Memory B cell (primary cell): ENCODE measurements around the gene GK.

Source experiments
- ATAC-seq: fragments of 150-1000 bp; cut with Tn5 transposase; 2 replicates; pipeline ENCODE4 v1.10.0; 2021; ENCODE audit warnings: low read depth, mild to moderate bottlenecking, moderate library complexity
- DNase-seq, 2 donors: peaks; one replicate each; pipeline ENCODE4 v3.0.0; 2022; ENCODE audit warnings: low spot score in 2 of 2
- H3K27ac Mint-ChIP-seq: one replicate; pipeline ENCODE4 v1.8.0; 2022; ENCODE audit warnings: mild to moderate bottlenecking, moderate library complexity, mixed read lengths
- H3K27me3 Mint-ChIP-seq: one replicate; pipeline ENCODE4 v1.8.0; 2022; ENCODE audit warnings: mixed read lengths
- H3K36me3 Mint-ChIP-seq: one replicate; pipeline ENCODE4 v1.8.0; 2022; ENCODE audit warnings: mild to moderate bottlenecking, mixed read lengths
- H3K4me1 Mint-ChIP-seq: one replicate; pipeline ENCODE4 v1.8.0; 2022; ENCODE audit warnings: mixed read lengths
- H3K4me3 Mint-ChIP-seq: one replicate; pipeline ENCODE4 v1.8.0; 2022; ENCODE audit warnings: mild to moderate bottlenecking, moderate library complexity, mixed read lengths
- H3K9me3 Mint-ChIP-seq: one replicate; pipeline ENCODE4 v1.8.0; 2022; ENCODE audit warnings: mixed read lengths

Gene GK

DNA sequence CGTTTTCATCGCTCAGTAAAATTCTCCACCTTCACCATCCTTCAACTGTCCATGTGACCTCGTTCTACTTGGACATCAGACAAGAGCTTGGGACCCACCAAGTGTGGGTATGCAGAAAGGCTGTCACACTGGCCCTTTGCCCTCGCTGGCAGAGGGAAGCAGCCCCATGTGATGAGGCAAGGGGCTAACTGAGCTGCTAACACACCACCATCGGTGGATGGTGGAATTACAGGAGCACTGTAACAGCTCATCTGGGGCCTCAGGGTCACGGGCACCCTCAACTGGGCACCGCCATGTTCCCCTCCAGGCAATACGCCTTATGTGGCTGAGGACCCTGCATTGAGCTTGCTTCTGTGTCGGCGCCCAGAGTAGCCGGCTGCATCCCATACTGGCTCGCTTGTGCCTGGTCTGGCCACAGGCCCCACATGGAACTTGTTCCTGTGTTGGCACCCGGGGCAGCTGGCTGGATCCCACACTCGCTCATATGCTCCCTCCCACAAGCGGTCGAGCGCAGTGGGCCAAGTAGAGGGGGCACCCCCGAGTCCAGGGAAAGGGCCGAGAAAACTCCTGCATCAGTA is 126.3 kb downstream of the GK start:
- H3K4me1 Mint-ChIP-seq: no peaks in the 10 kb centered on the region
- no peak for DNase-seq
- no peak overlapping the region for H3K27ac Mint-ChIP-seq
- no peaks in the 10 kb centered on the region for H3K9me3 Mint-ChIP-seq
- peaks cover 5% of the 10 kb centered on the region for H3K27me3 Mint-ChIP-seq
- no peaks in the 10 kb centered on the region for H3K36me3 Mint-ChIP-seq
- no peak overlapping the region for H3K4me3 Mint-ChIP-seq
- ATAC-seq: no peak
